Glomerular visceral epithelial cell (primary cell): ENCODE results near the gene ARPC1B.

Source experiments
- DNase-seq: peaks from one replicate; pipeline ENCODE4 v3.0.0-alpha.2; 2016; ENCODE audit errors: extremely low spot score

Gene ARPC1B

GRCh38 chr7:99389772-99390171 is 15.2 kb downstream of the ARPC1B start:
- no peak for DNase-seq

GRCh38 chr7:99390941-99391602 is 16.5 kb downstream of the ARPC1B start:
- DNase-seq: no peak

GRCh38 chr7:99392046-99392445 is 17.5 kb downstream of the ARPC1B start:
- no peak for DNase-seq

GRCh38 chr7:99392659-99393354 is 18.3 kb downstream of the ARPC1B start:
- no peak for DNase-seq

GRCh38 chr7:99393355-99394187 is 19.0 kb downstream of the ARPC1B start:
- DNase-seq: no peak

GRCh38 chr7:99394188-99394502 is 19.6 kb downstream of the ARPC1B start:
- DNase-seq: no peak

GRCh38 chr7:99395616-99396327 is 21.2 kb downstream of the ARPC1B start:
- DNase-seq: no peak

- no peak for DNase-seq
Observed at GRCh38 chr7:99396418-99397296, 22.1 kb downstream of the ARPC1B start.

- DNase-seq: no peak
Observed at GRCh38 chr7:99397297-99397983, 22.9 kb downstream of the ARPC1B start.

- DNase-seq: no peak
Observed at GRCh38 chr7:99398891-99399445, 24.4 kb downstream of the ARPC1B start.

GRCh38 chr7:99399597-99399996 is 25.1 kb downstream of the ARPC1B start:
- DNase-seq: no peak

- DNase-seq: no peak
Observed at GRCh38 chr7:99402854-99403253, 28.3 kb downstream of the ARPC1B start.

GRCh38 chr7:99403764-99404163 is 29.2 kb downstream of the ARPC1B start:
- DNase-seq: no peak

- DNase-seq: no peak
Observed at GRCh38 chr7:99404235-99404976, 29.9 kb downstream of the ARPC1B start.

- DNase-seq: no peak
Observed at GRCh38 chr7:99404977-99405320, 30.4 kb downstream of the ARPC1B start.

- DNase-seq: no peak
Observed at GRCh38 chr7:99406557-99406956, 32.0 kb downstream of the ARPC1B start.

- peak; percentile 48 for DNase-seq
Observed at GRCh38 chr7:99407872-99408378, 33.4 kb downstream of the ARPC1B start.

- peak; percentile 93 for DNase-seq
Observed at GRCh38 chr7:99408379-99409191, 34.1 kb downstream of the ARPC1B start, which contains the start of the genes BUD31 and PDAP1. TSS of gene BUD31 (plus strand) at chr7:99408969. CDS start at chr7:99411093, 2,124 bp downstream. TSS of gene PDAP1 (minus strand) at chr7:99408597. CDS start at chr7:99408548, 49 bp downstream.
